Dedifferentiated amniotic fluid mesenchymal stem cell (primary cell): ENCODE data around the gene AKIRIN2.

Experiments used
- DNase-seq: peaks from one replicate; pipeline ENCODE4 v3.0.0-alpha.2; 2016; ENCODE audit errors: extremely low spot score

Gene AKIRIN2

DNA sequence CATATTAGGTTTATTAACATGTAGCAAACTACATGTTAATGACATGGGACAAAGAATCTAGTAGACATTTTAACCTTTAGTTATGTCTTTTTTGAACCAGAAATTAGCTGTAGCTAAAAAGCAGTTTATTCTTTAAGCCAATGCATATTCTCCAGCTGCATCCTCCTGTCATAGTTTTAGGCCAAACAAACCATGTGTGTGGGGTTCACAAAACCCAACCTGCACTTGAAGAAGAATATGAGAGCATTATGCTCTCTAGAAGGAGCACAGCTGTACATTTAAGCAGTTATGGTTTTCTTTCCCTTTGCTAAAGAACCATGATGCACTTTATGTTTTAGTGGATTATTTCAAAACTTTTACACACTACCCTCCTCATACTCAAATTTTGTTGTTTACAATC, 46.2 kb downstream of the AKIRIN2 start:
- DNase-seq: no peak

DNA sequence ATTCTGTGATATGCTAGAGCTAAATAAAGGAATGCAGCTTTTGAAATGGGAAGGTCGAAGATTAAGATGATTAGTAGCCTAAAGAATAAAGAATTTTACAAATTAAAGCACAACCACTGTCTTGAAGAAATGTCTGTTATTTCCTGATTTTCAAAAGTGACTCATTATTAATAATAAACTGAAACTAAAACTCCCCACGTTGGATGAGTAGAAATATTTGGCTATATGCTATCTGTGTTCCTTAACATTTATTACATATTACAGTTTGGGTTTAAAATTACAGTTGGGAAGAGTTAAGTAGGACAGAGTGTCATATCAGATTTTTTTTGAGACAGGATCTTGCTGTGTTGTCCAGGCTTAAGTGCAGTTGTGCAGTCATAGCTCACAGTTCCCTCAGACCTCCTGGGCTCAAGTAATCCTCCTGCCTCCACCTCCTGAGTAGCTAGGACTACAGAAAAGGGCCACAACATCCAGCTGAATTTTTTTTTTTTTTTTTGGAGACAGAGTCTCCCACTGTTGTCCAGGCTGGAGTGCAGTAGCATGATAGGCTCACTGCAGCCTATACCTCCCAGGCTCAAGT, 47.1 kb downstream of the AKIRIN2 start:
- no peak for DNase-seq

DNA sequence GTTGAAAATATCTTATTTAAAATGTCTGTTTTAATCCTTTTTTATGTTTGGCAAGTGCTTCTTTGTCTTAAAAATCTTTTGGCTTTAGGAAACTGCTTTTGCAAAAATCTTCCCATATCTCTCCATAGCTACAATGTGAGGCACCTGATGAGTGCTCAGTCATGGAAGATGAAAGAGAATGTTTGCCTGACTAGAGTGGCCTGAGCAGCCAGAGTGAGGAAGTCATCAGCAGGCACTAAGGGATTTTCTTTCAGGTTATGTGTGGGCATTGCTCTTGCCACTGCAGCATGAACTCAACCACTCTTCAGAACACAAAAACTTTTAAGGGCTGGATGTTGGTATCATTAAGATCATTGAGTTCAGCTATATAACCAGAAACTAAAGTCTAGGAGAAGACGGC, 47.9 kb downstream of the AKIRIN2 start:
- no peak for DNase-seq

DNA sequence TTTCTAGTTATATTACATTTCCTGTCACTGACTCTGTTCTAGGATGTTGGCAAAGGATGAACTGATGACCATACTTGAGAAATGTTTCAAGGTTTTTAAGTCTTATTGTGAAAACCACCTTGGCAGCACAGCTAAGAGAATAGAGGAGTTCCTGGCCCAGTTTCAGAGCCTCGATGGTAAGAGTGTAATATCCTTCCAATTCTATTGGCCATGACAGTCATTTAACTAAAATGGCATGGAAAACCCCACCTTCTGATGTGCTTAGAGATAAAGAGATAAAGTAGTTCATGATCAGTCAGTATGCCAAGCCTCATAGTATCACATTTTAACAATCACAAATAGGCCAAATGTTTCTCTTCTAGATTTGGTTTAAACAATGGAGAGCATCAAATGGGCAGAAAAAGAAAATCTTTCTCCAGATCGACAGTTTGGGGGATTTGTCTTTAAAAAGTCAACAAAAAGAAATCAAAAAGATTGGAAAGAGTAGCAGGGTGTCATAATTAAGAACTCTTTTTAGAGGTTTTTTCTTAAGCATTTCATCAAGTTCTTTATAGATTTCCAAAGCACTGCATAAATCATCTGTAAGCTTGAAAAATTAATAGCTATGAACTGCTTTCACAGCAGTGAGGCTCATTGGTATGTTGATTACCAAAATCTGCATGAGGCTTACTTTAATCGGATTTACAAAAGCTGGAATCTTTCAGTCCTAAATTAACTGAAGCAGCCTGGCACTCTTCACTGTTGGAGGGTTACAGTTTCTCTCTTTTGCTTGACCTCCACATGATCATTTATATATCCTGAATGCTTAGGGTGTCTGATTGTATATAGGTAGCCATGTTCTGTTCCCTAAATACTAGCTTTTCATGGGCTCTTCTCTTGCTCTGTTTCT, 48.7 kb downstream of the AKIRIN2 start:
- no peak for DNase-seq

DNA sequence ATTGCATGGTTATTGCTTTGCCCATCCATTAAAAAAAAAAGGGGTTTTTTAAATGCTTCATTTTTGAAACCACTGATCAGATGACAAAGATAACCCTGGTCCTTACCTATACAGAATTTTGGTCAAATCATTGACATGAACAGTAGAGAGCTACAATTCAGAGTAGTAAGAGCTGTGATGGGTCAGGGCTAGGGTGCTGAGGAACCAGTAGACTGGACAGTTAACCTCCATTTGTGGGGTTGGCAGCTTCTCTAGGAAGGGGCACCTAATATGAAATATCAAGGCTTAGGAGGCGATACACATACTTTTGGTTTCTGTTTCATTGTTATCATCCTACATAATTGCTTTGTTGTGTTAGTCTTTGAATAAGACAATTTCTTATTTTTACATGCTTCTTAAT, 57.0 kb downstream of the AKIRIN2 start:
- no peak for DNase-seq

DNA sequence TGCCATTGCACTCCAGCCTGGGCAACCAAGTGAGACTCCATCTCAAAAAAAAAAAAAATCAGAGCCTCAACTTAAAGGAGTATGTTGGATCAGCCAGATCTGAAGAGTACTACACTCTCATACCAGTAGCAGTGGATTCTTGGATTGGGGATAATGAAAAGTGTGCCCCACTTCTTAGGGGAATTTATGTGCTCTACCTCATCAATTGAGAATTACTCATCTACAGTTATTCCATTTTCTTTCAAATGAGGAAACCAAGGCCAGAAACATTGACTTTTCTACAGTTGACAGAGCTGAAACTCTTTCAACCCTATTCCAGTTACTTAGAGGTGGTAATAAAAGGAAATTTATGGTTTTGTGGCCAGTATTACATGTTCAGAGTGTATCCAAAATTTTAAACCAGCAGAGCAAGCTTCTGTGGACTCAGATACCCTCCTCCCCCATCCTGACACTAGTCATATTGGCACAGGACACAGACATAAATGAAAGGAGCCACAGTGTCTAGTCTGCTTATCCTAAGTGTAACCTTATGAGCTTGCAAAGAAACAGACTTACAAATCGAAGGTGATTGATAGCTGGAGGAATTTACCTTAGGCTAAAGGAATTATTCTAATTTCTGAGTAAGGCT, 60.9 kb downstream of the AKIRIN2 start:
- DNase-seq: no peak

DNA sequence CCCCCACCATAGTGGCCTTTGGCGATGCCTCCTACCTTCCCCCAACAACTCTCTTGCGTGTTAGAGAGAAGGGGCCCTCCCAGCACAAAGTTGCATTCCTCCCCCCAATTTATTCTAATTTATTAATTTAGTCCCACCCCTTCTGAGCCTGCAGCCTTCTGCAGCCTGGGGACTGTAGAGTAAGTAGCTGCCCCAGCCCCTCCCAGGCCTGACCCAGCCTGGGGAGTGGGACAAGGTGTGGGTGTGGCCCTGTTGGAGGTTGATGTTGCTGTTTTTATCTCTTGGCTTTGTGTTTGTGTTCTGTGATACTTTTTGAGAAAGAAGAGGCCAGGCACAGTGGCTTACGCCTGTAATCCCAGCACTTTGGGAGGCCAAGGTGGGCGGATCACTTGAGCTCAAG, 62.7 kb downstream of the AKIRIN2 start:
- no peak for DNase-seq

DNA sequence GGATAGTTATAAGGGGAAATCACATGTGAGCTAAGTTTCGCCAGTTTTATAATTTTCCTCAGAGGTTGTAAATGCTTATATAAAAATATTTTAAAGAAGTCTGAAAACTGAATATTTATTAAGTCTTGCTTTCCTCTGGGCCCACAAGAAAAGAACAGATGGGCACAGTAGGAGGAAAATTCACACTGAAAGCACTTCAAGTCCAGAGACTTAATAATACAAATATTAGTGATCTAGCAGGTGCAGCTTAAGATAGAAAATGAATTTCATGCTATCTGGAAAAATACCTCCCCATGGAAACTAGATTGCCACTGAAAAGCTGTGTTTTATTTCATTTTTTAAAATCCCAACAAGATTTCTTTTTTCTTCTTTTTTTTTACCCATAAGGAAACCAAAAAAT, 64.9 kb downstream of the AKIRIN2 start:
- no peak for DNase-seq

DNA sequence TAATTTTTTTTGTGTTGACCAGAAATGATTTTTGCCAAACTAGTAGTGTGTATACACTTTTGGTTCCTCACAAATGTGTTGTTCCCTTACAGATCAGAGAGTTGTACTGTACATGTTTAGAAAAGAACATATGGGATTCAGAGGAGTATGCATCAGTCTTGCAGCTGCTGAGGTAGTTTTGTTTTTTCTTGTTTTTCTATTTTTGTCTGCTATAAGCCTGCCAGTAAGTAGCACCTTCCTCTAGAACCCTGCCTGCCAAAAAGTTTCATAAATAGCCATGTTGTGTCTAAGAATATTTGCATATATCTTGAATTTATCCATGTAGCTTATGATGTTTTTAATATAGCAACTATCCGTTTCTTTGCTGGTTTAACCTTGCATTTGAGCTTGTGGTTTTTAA, 65.7 kb downstream of the AKIRIN2 start:
- no peak for DNase-seq

DNA sequence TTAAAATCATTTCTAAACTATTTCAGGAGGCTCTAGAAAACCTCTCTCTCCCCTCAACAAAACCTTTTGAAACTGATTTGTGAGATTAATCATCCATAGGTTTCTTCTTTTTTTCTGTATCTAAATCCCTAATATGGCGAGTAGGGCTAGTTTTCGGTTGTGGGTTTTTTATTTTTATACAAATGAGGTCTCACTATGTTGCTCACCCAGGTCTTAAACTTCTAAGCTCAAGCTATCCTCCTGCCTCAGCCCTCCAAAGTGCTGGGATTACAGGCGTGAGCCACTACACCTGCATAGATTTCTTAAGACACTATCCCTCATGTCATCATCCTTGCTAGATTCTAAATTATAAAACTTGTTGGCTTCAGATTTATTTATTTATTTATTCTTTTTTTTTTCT, 68.2 kb downstream of the AKIRIN2 start:
- DNase-seq: no peak

DNA sequence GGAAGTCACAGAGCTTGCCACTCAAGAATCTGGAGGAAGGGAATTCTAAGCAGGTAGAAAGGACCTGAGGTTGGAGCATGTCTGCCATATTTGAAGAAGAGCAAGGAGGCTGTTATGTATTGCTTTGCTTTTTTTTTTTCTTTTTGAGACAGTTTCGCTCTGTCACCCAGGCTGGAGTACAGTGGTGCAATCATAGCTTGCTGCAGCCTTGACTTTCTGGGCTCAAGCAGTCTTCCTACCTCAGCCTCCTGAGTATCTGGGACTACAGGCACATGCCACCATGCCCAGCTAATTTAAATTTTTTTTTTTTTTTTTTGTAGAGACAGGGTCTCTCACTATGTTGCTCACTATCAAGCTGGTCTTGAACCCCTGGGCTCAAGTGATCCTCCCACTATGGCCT, 71.3 kb downstream of the AKIRIN2 start:
- no peak for DNase-seq

DNA sequence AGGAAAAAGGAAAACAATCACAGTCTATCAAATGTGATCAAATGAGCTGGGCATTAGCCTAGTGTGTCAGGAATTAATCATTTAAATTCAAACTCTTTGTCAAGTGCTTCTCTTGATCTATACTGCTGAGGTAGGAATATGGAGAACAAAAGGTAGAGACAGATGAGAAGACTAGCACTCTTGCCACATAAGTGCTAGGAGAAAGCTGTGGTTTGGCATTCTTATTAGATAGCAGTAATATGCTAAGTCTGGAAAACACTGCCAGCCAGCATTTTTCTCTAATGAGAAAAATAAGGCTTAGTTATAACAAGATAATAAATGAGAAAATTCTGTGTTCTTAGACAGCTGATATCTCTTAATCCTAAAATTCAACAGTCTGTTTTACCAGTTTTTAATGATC, 73.2 kb downstream of the AKIRIN2 start:
- DNase-seq: no peak

DNA sequence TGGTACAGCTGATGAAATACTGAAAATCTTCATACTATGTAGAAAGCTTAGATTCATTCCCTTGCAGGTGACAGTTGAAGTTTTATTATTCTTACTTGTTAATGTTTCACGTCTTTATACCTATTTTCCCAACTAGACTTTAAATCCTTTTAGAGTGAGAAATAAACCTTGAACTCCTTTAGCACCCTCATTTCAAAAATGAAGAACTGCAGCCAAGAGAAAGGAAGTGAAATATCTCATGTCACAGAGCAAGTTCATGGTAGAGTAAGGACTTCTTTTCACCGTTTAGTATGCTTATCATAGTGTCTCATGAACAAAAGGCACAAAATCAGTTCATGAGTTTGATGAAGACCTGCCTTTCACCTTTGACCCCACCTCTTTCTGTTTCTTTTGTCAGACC, 73.6 kb downstream of the AKIRIN2 start:
- no peak for DNase-seq
